ENCODE data around the gene GADD45A. TPM values are rescaled to one million over a fixed set of nuclear protein-coding genes. Genes with fewer than 3 reads are reported as not detected.

Gene GADD45A
- total RNA-seq, 1 donor from 2014 or later, result 162 TPM

- Histone ChIP-seq H3K27me3 (ENCODE audit: insufficient read depth, low read length) (no peaks in the 10 kb centered on the region), H3K9me3 (ENCODE audit: insufficient read depth, low read depth, low read length) (no peaks in the 10 kb centered on the region), H3K4me1 (ENCODE audit: insufficient read depth, low read length) (peaks cover 30% of the 10 kb centered on the region), H3K36me3 (ENCODE audit: insufficient read depth, low read length) (peaks cover 25% of the 10 kb centered on the region), H2AFZ (ENCODE audit: low read depth, low read length) (no peak overlapping the region), H4K20me1 (ENCODE audit: insufficient read depth, low read length) (peaks cover 43% of the 10 kb centered on the region), H3K79me2 (ENCODE audit: insufficient read depth, low read length) (peaks cover 37% of the 10 kb centered on the region), H3K27ac (ENCODE audit: low read depth, low read length) (peak overlapping the region; percentile 98), H3K9ac (ENCODE audit: low read length) (peak overlapping the region; percentile 98), H3K4me3 (ENCODE audit: insufficient read depth, low read depth, low read length) (peak overlapping the region; percentile 85), H3K4me2 (ENCODE audit: low read length) (peak overlapping the region; percentile 89)
- FAIRE-seq (no peak), DNase-seq (ENCODE audit: low read depth) (no peak)
- Mint-ChIP-seq H3K9me3 (ENCODE audit: unreplicated experiment) (no peaks in the 10 kb centered on the region), H3K4me3 (ENCODE audit: unreplicated experiment) (peak overlapping the region; percentile 86), H3K27me3 (ENCODE audit: low read depth, unreplicated experiment) (no peaks in the 10 kb centered on the region), H3K4me1 (ENCODE audit: low read depth, unreplicated experiment) (peaks cover 34% of the 10 kb centered on the region), H3K36me3 (ENCODE audit: low read depth, unreplicated experiment) (peaks cover 19% of the 10 kb centered on the region), H3K27ac (ENCODE audit: unreplicated experiment) (peak overlapping the region; percentile 97)
- TF ChIP-seq CTCF (IDR thresholded peaks at IDR 0.05; ENCODE audit: insufficient read depth, low read depth, low read length) (no peak), EZH2 (IDR thresholded peaks at IDR 0.05; ENCODE audit: insufficient read depth, low read length) (no peak)
Observed at GRCh38 chr1:67687198-67687545, 2.2 kb downstream of the GADD45A start.

- peaks cover 31% of the 10 kb centered on the region for H3K4me1 Mint-ChIP-seq (ENCODE audit: low read depth, unreplicated experiment)
- no peak overlapping the region for H2AFZ ChIP-seq (ENCODE audit: low read depth, low read length)
- H3K79me2 ChIP-seq (ENCODE audit: insufficient read depth, low read length), result peaks cover 37% of the 10 kb centered on the region
- no peaks in the 10 kb centered on the region for H3K9me3 ChIP-seq (ENCODE audit: insufficient read depth, low read depth, low read length)
- H3K27ac Mint-ChIP-seq (ENCODE audit: unreplicated experiment), result peak overlapping the region; percentile 95
- H3K36me3 Mint-ChIP-seq (ENCODE audit: low read depth, unreplicated experiment), result peaks cover 19% of the 10 kb centered on the region
- no peak for TF ChIP-seq EZH2 (IDR thresholded peaks at IDR 0.05; ENCODE audit: insufficient read depth, low read length)
- TF ChIP-seq CTCF (IDR thresholded peaks at IDR 0.05; ENCODE audit: insufficient read depth, low read depth, low read length), result no peak
- H3K27ac ChIP-seq (ENCODE audit: low read depth, low read length), result peak overlapping the region; percentile 98
- H3K36me3 ChIP-seq (ENCODE audit: insufficient read depth, low read length), result peaks cover 25% of the 10 kb centered on the region
- H3K9ac ChIP-seq (ENCODE audit: low read length), result peak overlapping the region; percentile 98
- FAIRE-seq (peak; percentile 69), DNase-seq (ENCODE audit: low read depth) (peak; percentile 85)
- no peaks in the 10 kb centered on the region for H3K27me3 ChIP-seq (ENCODE audit: insufficient read depth, low read length)
- peaks cover 43% of the 10 kb centered on the region for H4K20me1 ChIP-seq (ENCODE audit: insufficient read depth, low read length)
- H3K9me3 Mint-ChIP-seq (ENCODE audit: unreplicated experiment), result no peaks in the 10 kb centered on the region
- peak overlapping the region; percentile 86 for H3K4me3 Mint-ChIP-seq (ENCODE audit: unreplicated experiment)
- H3K4me2 ChIP-seq (ENCODE audit: low read length), result peak overlapping the region; percentile 89
- H3K27me3 Mint-ChIP-seq (ENCODE audit: low read depth, unreplicated experiment), result no peaks in the 10 kb centered on the region
- H3K4me1 ChIP-seq (ENCODE audit: insufficient read depth, low read length), result peaks cover 30% of the 10 kb centered on the region
- peak overlapping the region; percentile 85 for H3K4me3 ChIP-seq (ENCODE audit: insufficient read depth, low read depth, low read length)
Observed at GRCh38 chr1:67687649-67688048, 2.6 kb downstream of the GADD45A start.

GRCh38 chr1:67688526-67689219 lies 3.7 kb downstream of the GADD45A start:
- Mint-ChIP-seq H3K9me3 (ENCODE audit: unreplicated experiment) (no peaks in the 10 kb centered on the region), H3K4me1 (ENCODE audit: low read depth, unreplicated experiment) (peaks cover 21% of the 10 kb centered on the region), H3K36me3 (ENCODE audit: low read depth, unreplicated experiment) (peaks cover 19% of the 10 kb centered on the region), H3K27me3 (ENCODE audit: low read depth, unreplicated experiment) (no peaks in the 10 kb centered on the region), H3K27ac (ENCODE audit: unreplicated experiment) (peak overlapping the region; percentile 91), H3K4me3 (ENCODE audit: unreplicated experiment) (peak overlapping the region; percentile 75)
- FAIRE-seq (no peak), DNase-seq (ENCODE audit: low read depth) (no peak)
- Histone ChIP-seq H3K4me3 (ENCODE audit: insufficient read depth, low read depth, low read length) (peak overlapping the region; percentile 85), H3K36me3 (ENCODE audit: insufficient read depth, low read length) (peaks cover 25% of the 10 kb centered on the region), H4K20me1 (ENCODE audit: insufficient read depth, low read length) (peaks cover 43% of the 10 kb centered on the region), H3K4me2 (ENCODE audit: low read length) (peak overlapping the region; percentile 89), H3K27ac (ENCODE audit: low read depth, low read length) (peak overlapping the region; percentile 98), H3K4me1 (ENCODE audit: insufficient read depth, low read length) (peaks cover 19% of the 10 kb centered on the region), H3K27me3 (ENCODE audit: insufficient read depth, low read length) (no peaks in the 10 kb centered on the region), H3K9ac (ENCODE audit: low read length) (peak overlapping the region; percentile 98), H3K9me3 (ENCODE audit: insufficient read depth, low read depth, low read length) (no peaks in the 10 kb centered on the region), H3K79me2 (ENCODE audit: insufficient read depth, low read length) (peaks cover 37% of the 10 kb centered on the region), H2AFZ (ENCODE audit: low read depth, low read length) (no peak overlapping the region)
- no peak for TF ChIP-seq CTCF (IDR thresholded peaks at IDR 0.05; ENCODE audit: insufficient read depth, low read depth, low read length)
